Bronchial epithelial cell (primary cell): ENCODE results near the gene MRS2. TPM values are rescaled to one million over a fixed set of nuclear protein-coding genes. Genes with fewer than 3 reads are reported as not detected.

Experiments
- DNase-seq: peaks from one replicate; pipeline ENCODE4 v3.0.0-alpha.2; 2010; ENCODE audit warnings: low read depth
- FAIRE-seq: peaks from 2 replicates; lab custom pipeline; 2011; peaks lifted over from hg19 to GRCh38; lab: Jason Lieb, UNC
- H3K27me3 ChIP-seq: 2 replicates; pipeline ENCODE4 v1.5.1; 2011; ENCODE audit warnings: low read length; ENCODE audit not compliant: control insufficient read depth, insufficient read depth
- H3K36me3 ChIP-seq: 2 replicates; pipeline ENCODE4 v1.5.1; 2011; ENCODE audit warnings: low read length; ENCODE audit not compliant: control insufficient read depth, insufficient read depth
- H3K4me3 ChIP-seq: 2 replicates; pipeline ENCODE4 v1.5.1; 2011; ENCODE audit warnings: mild to moderate bottlenecking, low read depth, low read length, control low read depth
- total RNA-seq: library from RNA; depleted of rRNA; stranded (reverse); fragments of >200 nt; gene quantifications from 2 replicates; pipeline ENCODE4 v1.2.1, GENCODE V29; 2014
- TF ChIP-seq, protein P1 (sequence below): IDR thresholded peaks from 2 replicates; pipeline ENCODE4 v1.5.1; 2011; ENCODE audit warnings: mild to moderate bottlenecking, moderate library complexity, low read length, control low read depth, inconsistent platforms; ENCODE audit not compliant: insufficient read depth, severe bottlenecking

The MRS2 gene
- total RNA-seq, 1 donor from 2014 or later = 24.0 TPM

DNA sequence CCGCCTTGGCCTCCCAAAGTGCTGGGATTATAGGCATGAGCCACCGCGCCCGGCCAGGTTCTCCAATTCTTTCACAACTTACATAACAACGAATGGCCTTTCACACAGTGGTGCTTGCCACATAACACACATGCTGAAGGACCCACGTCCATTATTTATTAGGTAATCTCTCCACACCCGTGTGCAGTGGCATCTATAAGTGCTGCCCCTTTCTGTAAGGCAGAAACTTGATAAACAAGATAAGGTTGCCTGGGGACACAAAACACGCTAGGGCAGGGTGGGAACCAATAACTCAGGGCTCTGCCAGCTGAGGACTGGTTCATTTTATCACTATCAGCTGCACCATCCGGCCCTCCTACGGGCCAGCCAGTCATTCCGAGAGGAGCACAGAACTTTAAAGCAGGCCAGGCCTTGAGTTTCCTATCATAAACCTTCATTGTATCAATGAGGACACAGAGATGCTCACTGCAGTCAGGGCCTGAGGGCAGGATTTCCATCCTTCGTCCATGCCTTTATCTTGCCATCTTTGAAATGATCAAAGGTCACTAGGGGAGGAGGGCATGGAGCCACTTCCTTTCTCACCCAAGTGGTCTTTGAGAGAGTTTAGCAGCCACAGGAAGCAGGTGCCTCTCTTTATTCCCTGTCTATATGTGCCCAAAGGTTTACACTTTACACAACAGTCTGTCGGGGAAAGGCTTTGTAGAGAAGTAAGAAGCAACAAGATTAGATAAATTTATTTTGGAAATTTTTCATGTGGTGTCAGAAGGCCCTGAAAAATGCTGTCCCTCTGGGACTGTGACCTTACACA is 49.0 kb downstream of the MRS2 start:
- Histone ChIP-seq H3K36me3 (no peaks in the 10 kb centered on the region), H3K4me3 (no peak overlapping the region), H3K27me3 (no peaks in the 10 kb centered on the region)
- FAIRE-seq (no peak), DNase-seq (peak; percentile 12)
- TF ChIP-seq, protein P1, sequence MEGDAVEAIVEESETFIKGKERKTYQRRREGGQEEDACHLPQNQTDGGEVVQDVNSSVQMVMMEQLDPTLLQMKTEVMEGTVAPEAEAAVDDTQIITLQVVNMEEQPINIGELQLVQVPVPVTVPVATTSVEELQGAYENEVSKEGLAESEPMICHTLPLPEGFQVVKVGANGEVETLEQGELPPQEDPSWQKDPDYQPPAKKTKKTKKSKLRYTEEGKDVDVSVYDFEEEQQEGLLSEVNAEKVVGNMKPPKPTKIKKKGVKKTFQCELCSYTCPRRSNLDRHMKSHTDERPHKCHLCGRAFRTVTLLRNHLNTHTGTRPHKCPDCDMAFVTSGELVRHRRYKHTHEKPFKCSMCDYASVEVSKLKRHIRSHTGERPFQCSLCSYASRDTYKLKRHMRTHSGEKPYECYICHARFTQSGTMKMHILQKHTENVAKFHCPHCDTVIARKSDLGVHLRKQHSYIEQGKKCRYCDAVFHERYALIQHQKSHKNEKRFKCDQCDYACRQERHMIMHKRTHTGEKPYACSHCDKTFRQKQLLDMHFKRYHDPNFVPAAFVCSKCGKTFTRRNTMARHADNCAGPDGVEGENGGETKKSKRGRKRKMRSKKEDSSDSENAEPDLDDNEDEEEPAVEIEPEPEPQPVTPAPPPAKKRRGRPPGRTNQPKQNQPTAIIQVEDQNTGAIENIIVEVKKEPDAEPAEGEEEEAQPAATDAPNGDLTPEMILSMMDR = no peak

DNA sequence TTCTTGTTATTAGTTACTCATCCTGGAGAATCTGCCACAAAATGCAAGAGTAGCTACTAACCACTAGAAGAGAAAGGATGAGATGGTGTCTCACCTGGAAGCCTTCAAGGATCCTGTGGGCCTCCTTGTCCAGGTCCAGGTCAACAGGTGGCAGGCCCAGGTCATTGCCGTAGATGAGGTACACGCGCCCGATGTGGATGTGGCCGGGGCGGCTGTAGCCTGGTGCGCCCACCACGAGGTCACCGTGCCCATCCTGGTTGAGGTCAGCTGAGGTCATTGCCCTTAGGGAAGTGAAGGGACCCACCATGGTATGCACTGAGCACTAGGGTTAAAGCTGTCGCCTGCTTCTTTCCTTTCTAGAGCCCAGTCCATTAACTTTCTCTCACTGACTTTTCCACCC is 51.2 kb downstream of the MRS2 start:
- FAIRE-seq (no peak), DNase-seq (no peak)
- no peak overlapping the region for H3K4me3 ChIP-seq
- TF ChIP-seq, protein P1 = no peak
- no peaks in the 10 kb centered on the region for H3K27me3 ChIP-seq
- no peaks in the 10 kb centered on the region for H3K36me3 ChIP-seq

DNA sequence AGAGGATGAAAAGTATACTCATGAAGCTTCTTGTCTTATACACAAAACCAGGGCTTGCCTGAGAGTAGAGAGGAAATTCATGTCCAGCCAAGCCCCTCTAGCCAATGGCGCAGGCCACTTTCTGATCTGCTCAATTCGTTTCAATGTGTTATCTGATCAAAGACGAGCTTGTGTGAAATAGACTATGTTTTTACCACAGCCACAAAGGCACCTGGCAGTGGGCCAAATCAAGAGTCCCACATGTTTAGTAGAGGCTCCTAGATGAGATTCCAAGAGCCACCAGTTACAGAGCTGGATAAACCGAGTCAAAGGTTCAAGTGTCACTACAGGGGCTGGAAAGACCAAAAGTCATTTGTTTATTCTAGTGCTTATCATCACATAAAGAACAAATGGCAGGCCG is 51.7 kb downstream of the MRS2 start:
- TF ChIP-seq, protein P1 = no peak
- Histone ChIP-seq H3K36me3 (no peaks in the 10 kb centered on the region), H3K27me3 (no peaks in the 10 kb centered on the region), H3K4me3 (no peak overlapping the region)
- FAIRE-seq (no peak), DNase-seq (no peak)

DNA sequence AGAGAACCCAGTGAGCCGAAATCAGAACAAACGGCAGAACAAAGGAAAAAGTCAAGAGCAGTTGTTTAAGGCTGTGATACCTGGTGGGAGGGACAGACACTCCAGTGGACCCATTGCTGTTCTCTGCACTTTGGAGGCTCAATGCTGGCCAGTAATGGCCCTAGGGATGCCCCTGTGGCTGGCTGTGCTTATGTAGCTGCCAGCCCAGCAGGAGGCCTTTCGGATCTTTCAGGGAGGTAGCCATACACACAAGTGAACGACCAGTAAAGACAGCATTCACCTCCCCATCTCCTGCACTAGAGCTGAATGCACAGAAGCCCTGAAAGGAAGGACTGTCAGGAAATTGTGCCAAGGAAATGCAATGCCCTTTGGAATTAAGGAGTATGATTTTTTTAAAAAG is 52.3 kb downstream of the MRS2 start:
- DNase-seq = no peak
- Histone ChIP-seq H3K36me3 (no peaks in the 10 kb centered on the region), H3K27me3 (no peaks in the 10 kb centered on the region), H3K4me3 (no peak overlapping the region)
- FAIRE-seq = no peak
- TF ChIP-seq, protein P1 = no peak

DNA sequence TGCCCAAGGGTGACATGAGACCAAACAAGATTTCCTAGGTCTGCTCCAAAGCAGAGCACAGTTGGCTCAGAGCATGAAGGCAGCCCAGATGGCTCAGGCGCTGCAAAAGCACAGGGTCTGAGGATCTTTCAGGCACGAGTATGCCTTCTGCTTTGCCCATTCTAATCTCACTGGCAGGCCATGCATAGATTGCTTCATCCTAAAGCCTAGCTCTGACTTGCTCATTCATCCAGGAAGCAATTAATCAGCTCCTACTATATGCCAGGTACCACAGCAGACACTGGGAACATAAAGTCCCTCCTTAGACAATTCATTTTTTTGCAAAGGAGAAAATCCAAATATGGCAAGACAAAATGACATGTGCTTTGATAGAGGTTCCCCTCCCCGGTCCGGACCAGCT is 55.4 kb downstream of the MRS2 start:
- TF ChIP-seq, protein P1 = no peak
- no peak overlapping the region for H3K4me3 ChIP-seq
- peaks cover 3% of the 10 kb centered on the region for H3K27me3 ChIP-seq
- H3K36me3 ChIP-seq = no peaks in the 10 kb centered on the region
- FAIRE-seq = no peak
- peak; percentile 57 for DNase-seq

DNA sequence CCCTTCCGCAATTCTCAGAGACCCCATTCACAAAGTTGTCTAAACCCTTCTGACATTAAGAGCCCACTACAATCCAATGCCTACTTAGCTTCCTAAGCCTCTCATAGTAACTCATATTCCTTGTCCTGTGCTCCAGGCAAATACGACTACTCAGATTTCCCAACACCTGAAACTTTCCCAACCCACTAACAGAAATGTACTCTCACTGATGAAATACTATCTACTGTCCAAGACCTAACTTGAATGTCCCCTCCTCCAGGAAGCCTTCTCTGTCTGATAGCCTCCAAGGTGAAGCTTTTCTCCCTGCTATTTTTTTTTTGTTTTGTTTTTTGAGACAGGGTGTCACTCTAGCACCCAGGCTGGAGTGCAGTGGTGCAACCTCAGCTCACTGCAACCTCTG is 56.2 kb downstream of the MRS2 start:
- TF ChIP-seq, protein P1 = no peak
- DNase-seq (peak; percentile 50), FAIRE-seq (no peak)
- H3K27me3 ChIP-seq = peaks cover 3% of the 10 kb centered on the region
- H3K4me3 ChIP-seq = no peak overlapping the region
- no peaks in the 10 kb centered on the region for H3K36me3 ChIP-seq
